HepG2 (cell line): ENCODE measurements around the gene MAP3K7CL. TPM values are rescaled to one million over a fixed set of nuclear protein-coding genes. Genes with fewer than 3 reads are reported as not detected.

Experiments
- ATAC-seq: fragments of 200-7000 bp; cut with Tn5 transposase; 3 replicates; pipeline ENCODE4 v1.9.1; 2020; ENCODE audit warnings: mild to moderate bottlenecking, moderate library complexity
- BruUV-seq: library from RNA; stranded (reverse); fragments of 400-500 nt; replicated peaks from 2 replicates; lab custom pipeline; 2021; lab: Mats Ljungman, UMichigan
- CTCF ChIA-PET: fragments of 300-600 bp; formaldehyde crosslinking; extraction: SDS; loops from one replicate; lab custom pipeline; 2021; ENCODE audit warnings: low total read pairs, inconsistent platforms, low intra/inter-chr PET ratio; lab: Yijun Ruan, JAX
- POLR2A ChIA-PET: fragments of 350-600 bp; sonication (Branson Sonifier 250); formaldehyde crosslinking; loops from one replicate; lab custom pipeline; 2020; ENCODE audit warnings: antibody characterized with exemption, inconsistent platforms; lab: Yijun Ruan, JAX
- DNase-seq: peaks from one replicate; pipeline ENCODE4 v3.0.0-alpha.2; 2015; ENCODE audit warnings: low spot score
- FAIRE-seq: peaks from 3 replicates; lab custom pipeline; 2011; peaks lifted over from hg19 to GRCh38; lab: Jason Lieb, UNC
- H2AFZ ChIP-seq: one replicate; pipeline ENCODE4 v1.6.1; 2011; ENCODE audit warnings: low read length, inconsistent platforms
- H3K27ac ChIP-seq: fragments of 300-600 bp; 3 replicates; pipeline ENCODE4 v1.8.0; 2011; ENCODE audit warnings: mixed run types, mild to moderate bottlenecking, mixed read lengths, low read length, inconsistent platforms; ENCODE audit not compliant: insufficient read depth; ENCODE audit errors: extremely low read length
- H3K27me3 ChIP-seq, 2 experiments: fragments of 200-600 bp in 1 of 2; 2 replicates in 1 of 2; 3 replicates in 1 of 2; pipeline versions ENCODE4 v1.6.0 to v1.8.0; 2011; ENCODE audit warnings: low read length in 2 of 2, mild to moderate bottlenecking in 2 of 2, moderate library complexity in 2 of 2, inconsistent platforms in 1 of 2; ENCODE audit not compliant: insufficient read depth in 2 of 2, control insufficient read depth in 1 of 2
- H3K36me3 ChIP-seq, 2 experiments: fragments of 200-600 bp in 1 of 2; replicated peaks in 1 of 2; 2 replicates in 1 of 2; 3 replicates in 1 of 2; pipeline versions ENCODE4 v1.5.1 to v1.8.0; 2011; ENCODE audit warnings: low read length in 2 of 2, inconsistent platforms in 1 of 2; ENCODE audit not compliant: insufficient read depth in 2 of 2, control insufficient read depth in 1 of 2
- H3K4me1 ChIP-seq: 2 replicates; pipeline ENCODE4 v1.5.1; 2012; ENCODE audit warnings: low read length, inconsistent platforms; ENCODE audit not compliant: insufficient read depth
- H3K4me2 ChIP-seq: 2 replicates; pipeline ENCODE4 v1.6.0; 2011; ENCODE audit warnings: low read depth, low read length, inconsistent platforms
- H3K4me3 ChIP-seq, 3 experiments: fragments of 200-600 bp in 1 of 3; sonication (generic), shearing (Covaris generic) in 1 of 3; replicated peaks in 1 of 3; 2 replicates each; pipeline ENCODE4 v1.5.1; 2011 to 2016; ENCODE audit warnings: low read length in 3 of 3, inconsistent platforms in 2 of 3, low read depth in 2 of 3, mild to moderate bottlenecking in 2 of 3, control low read depth in 1 of 3, mixed read lengths in 1 of 3; ENCODE audit not compliant: insufficient read depth in 1 of 3
- H3K79me2 ChIP-seq: one replicate; pipeline ENCODE4 v1.6.1; 2011; ENCODE audit warnings: low read length, inconsistent platforms; ENCODE audit not compliant: insufficient read depth
- H3K9ac ChIP-seq: 2 replicates; pipeline ENCODE4 v1.6.0; 2011; ENCODE audit warnings: mild to moderate bottlenecking, low read depth, low read length, inconsistent platforms; ENCODE audit not compliant: insufficient read depth
- H3K9me3 ChIP-seq: 2 replicates; pipeline ENCODE4 v1.5.1; 2012; ENCODE audit warnings: mild to moderate bottlenecking, low read length
- H4K20me1 ChIP-seq: 2 replicates; pipeline ENCODE4 v1.6.0; 2011; ENCODE audit warnings: inconsistent platforms, mild to moderate bottlenecking, low read length, moderate library complexity; ENCODE audit not compliant: insufficient read depth
- ARID5B ChIP-seq: IDR thresholded peaks from 2 replicates; pipeline ENCODE4 v1.4.0; 2020; ENCODE audit warnings: mild to moderate bottlenecking, missing genetic modification reagents
- IKZF5 ChIP-seq: IDR thresholded peaks from 2 replicates; pipeline ENCODE4 v1.6.1; 2018; ENCODE audit warnings: missing genetic modification reagents, mild to moderate bottlenecking, missing compliant biosample characterization
- RELA ChIP-seq: sonication (generic); formaldehyde crosslinking; IDR thresholded peaks from 2 replicates; pipeline ENCODE4 v1.4.0; 2020; ENCODE audit warnings: missing genetic modification reagents
- SCMH1 ChIP-seq: sonication (generic); formaldehyde crosslinking; IDR thresholded peaks from 2 replicates; pipeline ENCODE4 v1.9.0; 2021; ENCODE audit warnings: missing genetic modification reagents, mild to moderate bottlenecking, borderline replicate concordance
- SMAD1 ChIP-seq: sonication (generic); formaldehyde crosslinking; IDR thresholded peaks from 2 replicates; pipeline ENCODE4 v1.4.0; 2020; ENCODE audit warnings: missing genetic modification reagents, low read depth, mild to moderate bottlenecking, borderline replicate concordance
- SOX13 ChIP-seq, 3 experiments: fragments of 450-650 bp in 1 of 3; sonication (generic) in 1 of 3; formaldehyde crosslinking in 1 of 3; IDR thresholded peaks in 2 of 3; conservative IDR thresholded peaks in 1 of 3; 2 replicates each; pipeline versions ENCODE4 v1.5.0 to v1.6.1; 2016 to 2020; ENCODE audit warnings: antibody characterized with exemption in 1 of 3, mild to moderate bottlenecking in 1 of 3, missing compliant biosample characterization in 1 of 3, missing genetic modification reagents in 1 of 3, moderate library complexity in 1 of 3
- ZBTB25 ChIP-seq: IDR thresholded peaks from 2 replicates; pipeline ENCODE4 v1.6.1; 2018; ENCODE audit warnings: missing genetic modification reagents
- ZNF264 ChIP-seq: sonication (generic); formaldehyde crosslinking; IDR thresholded peaks from 2 replicates; pipeline ENCODE4 v1.4.0; 2020; ENCODE audit warnings: missing genetic modification reagents
- ZSCAN21 ChIP-seq: sonication (generic); formaldehyde crosslinking; IDR thresholded peaks from 2 replicates; pipeline ENCODE4 v1.8.0; 2022; ENCODE audit warnings: mild to moderate bottlenecking, missing genetic modification reagents, moderate library complexity, borderline replicate concordance
- WGBS: methylation state at CpG from one replicate; pipeline ENCODE4 v1.1.6; 2017; ENCODE audit warnings: low lambda C conversion rate; 5-methylcytosine and 5-hydroxymethylcytosine counted together
- in situ Hi-C: cut with HindIII; loops from 2 replicates; pipeline ENCODE4 v1.10.0; 2017; ENCODE audit warnings: low pct_unique_long_range_greater_than_20kb; ENCODE audit not compliant: extremely low pct_ligation_motif_present
- intact Hi-C: fragments of 100-400 bp; cut with micrococcal nuclease; formaldehyde crosslinking; loops from one replicate; pipeline ENCODE4 v1.10.0; 2022; ENCODE audit not compliant: unreplicated experiment
- polyA plus RNA-seq, 8 experiments: library from polyadenylated mRNA; depleted of rRNA in 3 of 8; stranded (reverse) in 7 of 8; unstranded in 1 of 8; fragments of >200 nt; fragmentation: Illumina TruSeq in 4 of 8; extraction: Trizol in 4 of 8; gene quantifications; 2 replicates each; pipeline versions ENCODE4 v1.2.1 to v1.2.3, GENCODE V29; 2011 to 2016; ENCODE audit warnings: low read depth in 4 of 8, missing spikeins in 1 of 8, mixed read lengths in 1 of 8; ENCODE audit not compliant: insufficient read depth in 1 of 8
- total RNA-seq, 5 experiments: library from RNA; depleted of rRNA; stranded (reverse); fragments of >200 nt; fragmentation: Illumina TruSeq; extraction: Trizol; gene quantifications; 2 replicates each; pipeline ENCODE4 v1.2.3, GENCODE V29; 2016; ENCODE audit warnings: low read depth in 1 of 5
- TF ChIP-seq, protein P1 (sequence below): sonication (generic); formaldehyde crosslinking; IDR thresholded peaks from 2 replicates; pipeline ENCODE4 v1.4.0; 2020; ENCODE audit warnings: missing genetic modification reagents
- TF ChIP-seq, protein P2 (sequence below), 2 experiments: sonication (generic) in 1 of 2; formaldehyde crosslinking in 1 of 2; IDR thresholded peaks; 2 replicates each; pipeline versions ENCODE4 v1.4.0 to v1.6.1; 2018 to 2020; ENCODE audit warnings: missing genetic modification reagents in 2 of 2, borderline replicate concordance in 1 of 2, low read depth in 1 of 2, mild to moderate bottlenecking in 1 of 2, missing biosample characterization in 1 of 2

MAP3K7CL gene
- total and polyA plus RNA-seq, 2 of the 13 experiments (the other 11 are each of a cell fraction or from before 2014, with no cell fraction given) = 0.04 to 0.15 TPM

- H3K9ac ChIP-seq = no peak overlapping the region
- no peak overlapping the region for H2AFZ ChIP-seq
- no peak overlapping the region for H3K27ac ChIP-seq
- peak; percentile 77 for DNase-seq
- no peak for FAIRE-seq
- intact Hi-C loops (no loop called here), in situ Hi-C loops (no loop called here)
- no peaks in the 10 kb centered on the region for H4K20me1 ChIP-seq
- POLR2A ChIA-PET = no interaction called here
- BruUV-seq = no TSS peak
- H3K9me3 ChIP-seq = no peaks in the 10 kb centered on the region
- H3K4me3 ChIP-seq = no peak overlapping the region
- H3K4me2 ChIP-seq = no peak overlapping the region; the same call in 1 of the 2 replicates
- CTCF ChIA-PET = no interaction called here
- 33% methylated on average over 3 of the region's 3 CpGs for WGBS
- no peaks in the 10 kb centered on the region for H3K79me2 ChIP-seq
- H3K36me3 ChIP-seq = no peaks in the 10 kb centered on the region
- peak; percentile 67; the same call in 2 of the 3 replicates for ATAC-seq
- H3K4me1 ChIP-seq = peaks cover 12% of the 10 kb centered on the region
- no peaks in the 10 kb centered on the region for H3K27me3 ChIP-seq
- TF ChIP-seq SOX13 (IDR thresholded peaks at IDR 0.05) (no peak), SOX13 (CRISPR knock-in tag; conservative IDR thresholded peaks at IDR 0.05 in 1 of 2, IDR thresholded peaks at IDR 0.05 in 1 of 2) (peak in 1 of 2 experiments; percentile 78; a peak in 2 of 4 replicates), ZNF264 (CRISPR knock-in tag) (no peak), SCMH1 (CRISPR knock-in tag) (no peak), ZBTB25 (no peak), ZSCAN21 (no peak), IKZF5 (CRISPR knock-in tag) (no peak), ARID5B (peak; percentile 71), RELA (CRISPR knock-in tag) (no peak), SMAD1 (CRISPR knock-in tag) (no peak)
- TF ChIP-seq, protein P1, sequence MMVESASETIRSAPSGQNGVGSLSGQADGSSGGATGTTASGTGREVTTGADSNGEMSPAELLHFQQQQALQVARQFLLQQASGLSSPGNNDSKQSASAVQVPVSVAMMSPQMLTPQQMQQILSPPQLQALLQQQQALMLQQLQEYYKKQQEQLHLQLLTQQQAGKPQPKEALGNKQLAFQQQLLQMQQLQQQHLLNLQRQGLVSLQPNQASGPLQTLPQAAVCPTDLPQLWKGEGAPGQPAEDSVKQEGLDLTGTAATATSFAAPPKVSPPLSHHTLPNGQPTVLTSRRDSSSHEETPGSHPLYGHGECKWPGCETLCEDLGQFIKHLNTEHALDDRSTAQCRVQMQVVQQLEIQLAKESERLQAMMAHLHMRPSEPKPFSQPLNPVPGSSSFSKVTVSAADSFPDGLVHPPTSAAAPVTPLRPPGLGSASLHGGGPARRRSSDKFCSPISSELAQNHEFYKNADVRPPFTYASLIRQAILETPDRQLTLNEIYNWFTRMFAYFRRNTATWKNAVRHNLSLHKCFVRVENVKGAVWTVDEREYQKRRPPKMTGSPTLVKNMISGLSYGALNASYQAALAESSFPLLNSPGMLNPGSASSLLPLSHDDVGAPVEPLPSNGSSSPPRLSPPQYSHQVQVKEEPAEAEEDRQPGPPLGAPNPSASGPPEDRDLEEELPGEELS (CRISPR knock-in tag) = peak; percentile 71
- TF ChIP-seq, protein P2, sequence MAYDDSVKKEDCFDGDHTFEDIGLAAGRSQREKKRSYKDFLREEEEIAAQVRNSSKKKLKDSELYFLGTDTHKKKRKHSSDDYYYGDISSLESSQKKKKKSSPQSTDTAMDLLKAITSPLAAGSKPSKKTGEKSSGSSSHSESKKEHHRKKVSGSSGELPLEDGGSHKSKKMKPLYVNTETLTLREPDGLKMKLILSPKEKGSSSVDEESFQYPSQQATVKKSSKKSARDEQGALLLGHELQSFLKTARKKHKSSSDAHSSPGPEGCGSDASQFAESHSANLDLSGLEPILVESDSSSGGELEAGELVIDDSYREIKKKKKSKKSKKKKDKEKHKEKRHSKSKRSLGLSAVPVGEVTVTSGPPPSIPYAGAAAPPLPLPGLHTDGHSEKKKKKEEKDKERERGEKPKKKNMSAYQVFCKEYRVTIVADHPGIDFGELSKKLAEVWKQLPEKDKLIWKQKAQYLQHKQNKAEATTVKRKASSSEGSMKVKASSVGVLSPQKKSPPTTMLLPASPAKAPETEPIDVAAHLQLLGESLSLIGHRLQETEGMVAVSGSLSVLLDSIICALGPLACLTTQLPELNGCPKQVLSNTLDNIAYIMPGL (CRISPR knock-in tag; IDR thresholded peaks at IDR 0.05; ENCODE audit: borderline replicate concordance in 1 of 2, low read depth in 1 of 2) = no peak
Measured at GRCh38 chr21:29175408-29176134, 45.1 kb downstream of the MAP3K7CL start.
